Cardiac fibroblast (primary cell): Measurements from ENCODE around the gene LIMK1.

Experiments used
- DNase-seq, 2 donors: peaks; one replicate each; pipeline versions ENCODE4 v3.0.0 to v3.0.0-alpha.2; 2010; ENCODE audit warnings: low read depth in 2 of 2
- H3K4me3 ChIP-seq, 2 donors: replicated peaks in 1 of 2; 1 replicate in 1 of 2; 2 replicates in 1 of 2; pipeline ENCODE4 v1.5.1; 2011; ENCODE audit warnings: low read depth in 2 of 2, low read length in 2 of 2, mild to moderate bottlenecking in 2 of 2, moderate library complexity in 1 of 2
- TF ChIP-seq, protein P1 (sequence below): IDR thresholded peaks from one replicate; pipeline ENCODE4 v1.5.1; 2011; ENCODE audit warnings: low read depth, mild to moderate bottlenecking, low read length, inconsistent platforms

LIMK1 gene

DNA sequence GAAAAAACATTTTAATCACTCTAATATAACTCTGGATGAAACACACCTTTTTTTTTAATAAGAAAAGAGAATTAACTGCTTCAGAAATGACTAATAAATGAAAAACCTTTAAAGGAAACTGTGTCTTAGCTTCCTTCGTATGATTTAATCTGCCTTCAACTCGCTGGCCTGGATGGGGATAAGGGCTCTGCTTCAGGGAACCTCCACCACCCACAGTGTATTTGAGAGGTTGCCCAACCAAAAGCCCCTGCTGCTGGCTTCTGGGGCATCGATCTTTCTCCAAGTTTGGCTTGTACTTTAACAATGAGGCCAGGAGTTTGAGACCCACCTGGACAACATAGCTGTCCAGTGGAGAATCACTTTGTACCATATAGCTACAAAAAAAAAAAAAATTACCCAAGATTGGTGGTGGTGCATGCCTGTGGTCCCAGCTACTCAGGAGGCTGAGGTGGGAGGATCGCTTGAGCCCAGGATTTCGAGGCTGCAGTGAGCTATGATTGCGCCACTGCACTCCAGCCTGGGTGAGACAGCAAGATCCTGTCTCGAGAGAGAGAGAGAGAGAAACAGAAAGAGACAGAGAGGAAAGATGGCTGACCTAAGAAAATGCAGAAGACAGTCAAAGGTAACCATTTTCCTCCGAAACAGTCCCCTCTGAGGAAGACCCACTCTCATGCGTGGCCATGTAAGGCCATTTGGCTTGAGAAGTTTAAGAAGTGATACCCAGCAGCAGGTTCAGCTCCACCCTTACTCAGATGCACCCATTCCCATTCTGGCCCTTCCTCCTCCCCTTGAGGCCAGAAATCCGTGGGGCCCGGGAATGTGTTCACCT lies 13.6 kb upstream of the LIMK1 start:
- no peak overlapping the region for H3K4me3 ChIP-seq
- TF ChIP-seq, protein P1, sequence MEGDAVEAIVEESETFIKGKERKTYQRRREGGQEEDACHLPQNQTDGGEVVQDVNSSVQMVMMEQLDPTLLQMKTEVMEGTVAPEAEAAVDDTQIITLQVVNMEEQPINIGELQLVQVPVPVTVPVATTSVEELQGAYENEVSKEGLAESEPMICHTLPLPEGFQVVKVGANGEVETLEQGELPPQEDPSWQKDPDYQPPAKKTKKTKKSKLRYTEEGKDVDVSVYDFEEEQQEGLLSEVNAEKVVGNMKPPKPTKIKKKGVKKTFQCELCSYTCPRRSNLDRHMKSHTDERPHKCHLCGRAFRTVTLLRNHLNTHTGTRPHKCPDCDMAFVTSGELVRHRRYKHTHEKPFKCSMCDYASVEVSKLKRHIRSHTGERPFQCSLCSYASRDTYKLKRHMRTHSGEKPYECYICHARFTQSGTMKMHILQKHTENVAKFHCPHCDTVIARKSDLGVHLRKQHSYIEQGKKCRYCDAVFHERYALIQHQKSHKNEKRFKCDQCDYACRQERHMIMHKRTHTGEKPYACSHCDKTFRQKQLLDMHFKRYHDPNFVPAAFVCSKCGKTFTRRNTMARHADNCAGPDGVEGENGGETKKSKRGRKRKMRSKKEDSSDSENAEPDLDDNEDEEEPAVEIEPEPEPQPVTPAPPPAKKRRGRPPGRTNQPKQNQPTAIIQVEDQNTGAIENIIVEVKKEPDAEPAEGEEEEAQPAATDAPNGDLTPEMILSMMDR, result no peak
- no peak for DNase-seq

DNA sequence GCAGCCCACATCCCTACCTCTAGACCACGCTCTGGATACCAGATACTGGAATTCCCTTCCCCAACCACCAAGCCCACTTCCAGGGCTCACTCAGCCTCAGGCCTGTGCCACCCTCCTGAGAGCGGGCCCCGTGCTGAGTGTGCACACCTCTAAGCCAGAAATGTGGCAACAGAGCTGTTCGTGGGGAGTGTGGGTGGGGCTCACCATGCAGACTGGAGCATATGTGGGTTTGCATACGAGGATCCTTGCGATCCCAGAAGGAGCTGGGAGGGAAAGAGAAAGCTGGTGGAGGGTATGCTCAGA lies 13.0 kb upstream of the LIMK1 start:
- TF ChIP-seq, protein P1, result no peak
- H3K4me3 ChIP-seq, result no peak overlapping the region
- no peak for DNase-seq

DNA sequence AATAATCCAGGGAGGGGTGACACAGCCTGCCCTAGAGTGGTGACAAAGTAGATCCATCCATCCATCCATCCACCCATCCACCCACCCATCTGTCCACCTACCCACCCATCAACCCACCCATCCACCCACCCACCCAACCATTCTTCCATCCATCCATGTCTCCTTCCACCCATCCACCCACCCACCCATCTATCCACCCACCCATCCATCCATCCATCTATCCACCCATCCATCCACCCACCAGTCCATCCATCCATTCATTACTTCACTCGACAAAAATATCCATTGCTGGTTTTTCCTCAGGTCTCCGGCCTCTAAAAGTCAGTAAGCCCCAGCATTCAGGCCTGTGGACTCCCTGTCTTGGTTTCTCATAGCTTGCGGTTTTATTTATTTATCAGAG lies 12.5 kb upstream of the LIMK1 start:
- no peak overlapping the region for H3K4me3 ChIP-seq
- TF ChIP-seq, protein P1, result no peak
- DNase-seq, result no peak

DNA sequence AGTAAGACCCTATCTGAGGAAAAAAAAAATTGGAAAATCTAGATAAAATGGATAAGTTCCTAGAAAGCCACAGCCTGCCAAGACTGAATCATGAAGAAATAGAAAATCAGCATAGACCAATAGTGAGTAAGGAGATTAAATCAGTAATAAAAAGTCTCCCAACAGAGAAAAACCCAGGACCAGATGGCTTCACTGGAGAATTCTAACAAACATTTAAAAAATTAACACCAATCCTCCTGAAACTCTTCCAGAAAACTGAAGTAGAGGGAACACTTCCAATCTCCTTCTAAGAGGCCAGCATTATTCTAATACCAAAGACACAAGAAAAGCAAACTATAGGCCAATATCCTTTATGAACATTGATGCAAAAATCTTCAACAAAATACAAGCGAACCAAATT lies 8.8 kb upstream of the LIMK1 start:
- TF ChIP-seq, protein P1, result no peak
- no peak for DNase-seq

DNA sequence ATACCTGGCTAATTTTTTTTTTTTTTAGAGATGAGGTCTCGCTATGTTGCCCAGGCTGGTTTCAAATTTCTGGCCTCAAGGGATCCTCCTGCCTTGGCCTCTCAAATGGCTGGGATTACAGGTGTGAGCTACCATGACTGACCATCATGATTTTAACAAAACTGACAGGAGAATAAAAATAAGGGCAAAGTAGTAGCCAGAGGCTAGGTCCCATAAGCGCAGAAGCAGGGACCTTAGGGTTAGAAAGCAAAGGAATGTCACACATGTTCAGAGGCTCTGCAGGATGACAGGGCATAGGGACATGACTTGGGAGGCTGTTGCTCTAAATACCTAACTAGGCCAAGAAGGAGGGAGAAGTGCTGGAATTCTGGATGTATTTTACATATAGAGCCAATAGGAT lies 5.1 kb upstream of the LIMK1 start:
- TF ChIP-seq, protein P1, result no peak
- DNase-seq, result no peak
- no peak overlapping the region for H3K4me3 ChIP-seq

More for the DNA sequence above, 8.8 kb upstream of the LIMK1 start:
- no peak overlapping the region for H3K4me3 ChIP-seq

DNA sequence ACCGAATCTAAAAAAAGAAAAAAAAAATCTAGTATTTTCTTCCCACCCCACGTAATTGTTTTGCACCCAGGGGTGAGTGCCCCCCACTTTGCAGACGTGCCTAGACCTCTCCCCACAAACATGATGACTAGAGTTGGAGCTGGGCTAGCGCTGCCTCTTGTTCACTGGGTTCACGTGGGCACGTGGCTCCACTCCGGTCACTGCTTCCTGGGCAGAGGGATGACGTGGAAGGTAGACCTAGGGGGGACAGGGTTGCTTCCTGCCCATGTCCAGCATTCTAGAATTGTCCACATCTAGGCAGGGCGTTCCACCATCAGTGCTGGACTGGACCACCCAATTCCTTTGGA lies 861 bp upstream of the LIMK1 start:
- no peak overlapping the region for H3K4me3 ChIP-seq
- no peak for DNase-seq
- TF ChIP-seq, protein P1, result no peak
